ENCODE data around the gene EPAS1. TPM values are rescaled to one million over a fixed set of nuclear protein-coding genes. Genes with fewer than 3 reads are reported as not detected.

The EPAS1 gene
- total RNA-seq, 1 experiment from 2014 or later: 8.5 TPM

DNA sequence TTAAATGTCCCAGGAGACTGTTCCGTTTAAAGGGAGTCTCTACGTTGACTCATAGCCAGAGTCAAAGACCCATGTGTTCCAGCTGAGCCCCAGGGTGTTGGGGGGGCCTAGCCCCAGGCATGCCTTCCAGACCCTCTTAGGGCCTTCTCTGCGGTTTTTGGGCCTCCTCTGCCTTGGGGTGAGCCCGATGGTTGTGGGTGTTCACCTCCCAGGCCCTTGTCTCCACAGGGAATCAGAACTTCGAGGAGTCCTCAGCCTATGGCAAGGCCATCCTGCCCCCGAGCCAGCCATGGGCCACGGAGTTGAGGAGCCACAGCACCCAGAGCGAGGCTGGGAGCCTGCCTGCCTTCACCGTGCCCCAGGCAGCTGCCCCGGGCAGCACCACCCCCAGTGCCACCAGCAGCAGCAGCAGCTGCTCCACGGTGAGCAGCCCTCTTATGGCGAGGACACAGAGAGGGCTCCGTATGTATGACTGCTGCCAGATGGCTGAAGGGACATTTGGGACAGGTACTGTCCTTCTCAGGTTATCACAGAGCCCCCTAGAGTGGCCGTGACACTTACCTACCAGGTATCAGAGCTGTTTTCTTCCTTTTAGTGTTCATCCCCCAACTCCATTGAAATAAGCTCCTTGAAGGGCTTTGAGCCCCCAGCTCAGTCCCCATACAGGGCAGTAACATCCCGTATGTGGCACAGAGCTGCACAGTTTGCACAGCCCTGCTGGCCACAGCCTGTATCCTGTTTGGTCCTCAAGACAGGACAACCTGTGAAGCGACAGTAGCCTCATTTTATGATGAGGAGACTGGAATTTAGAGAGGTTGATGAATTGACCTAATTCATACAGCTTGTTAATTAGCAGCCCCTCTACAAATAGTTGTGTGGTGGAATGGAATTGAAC is 80.7 kb downstream of the EPAS1 start:
- DNase-seq (ENCODE audit: low spot score): no peak
- no peak overlapping the region for H3K27ac Mint-ChIP-seq
- TF ChIP-seq MXD4 (CRISPR knock-in tag; IDR thresholded peaks at IDR 0.05; ENCODE audit: borderline replicate concordance) (no peak), ESRRA (CRISPR knock-in tag; IDR thresholded peaks at IDR 0.05; ENCODE audit: borderline replicate concordance) (no peak), HMGA2 (CRISPR knock-in tag; IDR thresholded peaks at IDR 0.05) (no peak), TEAD1 (CRISPR knock-in tag; IDR thresholded peaks at IDR 0.05) (no peak), CBFB (CRISPR knock-in tag; IDR thresholded peaks at IDR 0.05; ENCODE audit: low read depth) (no peak), PRRX2 (CRISPR knock-in tag; IDR thresholded peaks at IDR 0.05) (no peak)

DNA sequence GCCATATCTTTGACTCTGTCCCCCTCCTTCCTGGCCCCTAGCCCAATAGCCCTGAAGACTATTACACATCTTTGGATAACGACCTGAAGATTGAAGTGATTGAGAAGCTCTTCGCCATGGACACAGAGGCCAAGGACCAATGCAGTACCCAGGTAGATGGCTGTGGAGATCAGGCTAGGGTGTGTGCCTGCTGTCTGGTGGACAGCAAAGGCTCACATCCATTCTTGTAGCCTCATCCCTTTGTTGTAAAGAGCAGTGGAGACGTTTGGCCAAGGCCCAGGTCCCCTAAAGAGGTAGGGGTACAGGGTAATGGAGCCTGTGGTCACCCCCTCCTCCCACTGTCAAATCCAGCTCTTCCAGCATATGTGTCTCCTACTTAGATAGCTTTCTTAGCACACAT is 81.4 kb downstream of the EPAS1 start:
- DNase-seq (ENCODE audit: low spot score): no peak
- Mint-ChIP-seq H3K36me3 (no peaks in the 10 kb centered on the region), H3K4me1 (no peaks in the 10 kb centered on the region), H3K4me3 (no peak overlapping the region), H3K27ac (no peak overlapping the region), H3K9me3 (no peaks in the 10 kb centered on the region), H3K27me3 (ENCODE audit: low read depth) (no peaks in the 10 kb centered on the region)
- no peak for ATAC-seq
- POLR2A ChIA-PET: no interaction called here
- CTCF ChIA-PET: no interaction called here
- TF ChIP-seq, protein P1, sequence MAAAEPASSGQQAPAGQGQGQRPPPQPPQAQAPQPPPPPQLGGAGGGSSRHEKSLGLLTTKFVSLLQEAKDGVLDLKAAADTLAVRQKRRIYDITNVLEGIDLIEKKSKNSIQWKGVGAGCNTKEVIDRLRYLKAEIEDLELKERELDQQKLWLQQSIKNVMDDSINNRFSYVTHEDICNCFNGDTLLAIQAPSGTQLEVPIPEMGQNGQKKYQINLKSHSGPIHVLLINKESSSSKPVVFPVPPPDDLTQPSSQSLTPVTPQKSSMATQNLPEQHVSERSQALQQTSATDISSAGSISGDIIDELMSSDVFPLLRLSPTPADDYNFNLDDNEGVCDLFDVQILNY (CRISPR knock-in tag; IDR thresholded peaks at IDR 0.05): no peak
- TF ChIP-seq TP53 (CRISPR knock-in tag; IDR thresholded peaks at IDR 0.05): no peak

More for the DNA sequence above, 80.7 kb downstream of the EPAS1 start:
- Mint-ChIP-seq H3K4me3 (no peak overlapping the region), H3K36me3 (peaks cover 3% of the 10 kb centered on the region; the same call in 1 of the 2 replicates), H3K9me3 (peaks cover 6% of the 10 kb centered on the region), H3K4me1 (no peaks in the 10 kb centered on the region), H3K27me3 (ENCODE audit: low read depth) (no peaks in the 10 kb centered on the region; the same call in 1 of the 2 replicates)
- CTCF ChIA-PET: no interaction called here
- ATAC-seq: no peak
- POLR2A ChIA-PET: interaction anchor here (0.5 kb wide), 1 partner anchor 19 kb away, joined by 3 read pairs; no protein-coding TSS in a partner anchor

DNA sequence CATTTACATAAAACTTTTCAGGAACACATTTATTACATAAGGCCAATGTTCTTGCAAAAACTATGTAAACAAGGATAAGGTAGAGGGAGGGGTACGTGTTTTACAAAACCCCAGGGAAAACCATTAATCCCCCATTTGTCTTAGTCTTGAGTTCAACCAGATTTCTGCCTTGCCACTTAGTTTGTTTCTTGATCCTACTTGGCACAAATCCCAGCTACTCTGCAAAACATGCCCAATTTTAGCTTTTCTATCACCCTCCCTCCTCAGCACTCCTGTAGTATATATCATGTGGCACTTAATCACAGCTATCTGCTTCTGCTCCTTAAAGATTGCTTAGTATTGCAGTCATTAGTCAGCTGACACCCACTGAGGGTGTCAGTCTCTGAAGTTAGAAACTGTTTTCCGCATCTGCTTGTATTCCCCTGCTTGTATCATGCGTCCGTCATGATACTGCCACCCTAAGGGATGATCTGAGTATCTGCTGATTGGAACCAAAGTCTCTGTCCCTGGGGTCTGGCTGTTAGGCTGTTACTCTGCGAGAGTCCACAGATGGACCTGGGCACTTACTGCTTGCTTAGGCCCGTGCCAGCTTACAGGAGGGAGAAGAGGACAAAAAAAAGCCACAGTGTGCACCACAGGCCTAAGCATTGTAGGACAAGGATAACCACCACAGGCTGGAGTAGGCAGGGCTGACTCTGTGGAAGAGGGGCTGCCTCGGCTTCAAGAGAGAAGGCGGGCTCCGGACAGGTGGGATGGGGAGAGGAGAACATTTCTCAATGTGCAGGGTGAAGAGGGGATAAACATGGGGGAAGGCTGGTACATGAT is 82.2 kb downstream of the EPAS1 start:
- Mint-ChIP-seq H3K9me3 (no peaks in the 10 kb centered on the region), H3K36me3 (no peaks in the 10 kb centered on the region), H3K4me1 (no peaks in the 10 kb centered on the region), H3K27ac (no peak overlapping the region), H3K4me3 (no peak overlapping the region), H3K27me3 (ENCODE audit: low read depth) (no peaks in the 10 kb centered on the region)
- DNase-seq (ENCODE audit: low spot score) (no peak), ATAC-seq (no peak)
- ChIA-PET POLR2A (no interaction called here), CTCF (no interaction called here)
- TF ChIP-seq, protein P2, sequence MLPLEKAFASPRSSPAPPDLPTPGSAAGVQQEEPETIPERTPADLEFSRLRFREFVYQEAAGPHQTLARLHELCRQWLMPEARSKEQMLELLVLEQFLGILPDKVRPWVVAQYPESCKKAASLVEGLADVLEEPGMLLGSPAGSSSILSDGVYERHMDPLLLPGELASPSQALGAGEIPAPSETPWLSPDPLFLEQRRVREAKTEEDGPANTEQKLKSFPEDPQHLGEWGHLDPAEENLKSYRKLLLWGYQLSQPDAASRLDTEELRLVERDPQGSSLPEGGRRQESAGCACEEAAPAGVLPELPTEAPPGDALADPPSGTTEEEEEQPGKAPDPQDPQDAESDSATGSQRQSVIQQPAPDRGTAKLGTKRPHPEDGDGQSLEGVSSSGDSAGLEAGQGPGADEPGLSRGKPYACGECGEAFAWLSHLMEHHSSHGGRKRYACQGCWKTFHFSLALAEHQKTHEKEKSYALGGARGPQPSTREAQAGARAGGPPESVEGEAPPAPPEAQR (CRISPR knock-in tag; IDR thresholded peaks at IDR 0.05): no peak
- TF ChIP-seq NFE2L1 (CRISPR knock-in tag; IDR thresholded peaks at IDR 0.05) (no peak), FOXP1 (CRISPR knock-in tag; IDR thresholded peaks at IDR 0.05; ENCODE audit: borderline replicate concordance) (no peak), IRF2 (CRISPR knock-in tag; IDR thresholded peaks at IDR 0.05; ENCODE audit: borderline replicate concordance, low read depth) (no peak), ZNF423 (CRISPR knock-in tag; IDR thresholded peaks at IDR 0.05) (no peak), ZNF219 (CRISPR knock-in tag; IDR thresholded peaks at IDR 0.05; ENCODE audit: borderline replicate concordance) (no peak), GRHL2 (CRISPR knock-in tag; IDR thresholded peaks at IDR 0.05; ENCODE audit: insufficient replicate concordance, severe bottlenecking) (no peak), KAT7 (CRISPR knock-in tag; IDR thresholded peaks at IDR 0.05; ENCODE audit: borderline replicate concordance) (no peak), NFATC4 (CRISPR knock-in tag; IDR thresholded peaks at IDR 0.05) (no peak), FOXK1 (CRISPR knock-in tag; IDR thresholded peaks at IDR 0.05) (no peak)
- TF ChIP-seq, protein P3, sequence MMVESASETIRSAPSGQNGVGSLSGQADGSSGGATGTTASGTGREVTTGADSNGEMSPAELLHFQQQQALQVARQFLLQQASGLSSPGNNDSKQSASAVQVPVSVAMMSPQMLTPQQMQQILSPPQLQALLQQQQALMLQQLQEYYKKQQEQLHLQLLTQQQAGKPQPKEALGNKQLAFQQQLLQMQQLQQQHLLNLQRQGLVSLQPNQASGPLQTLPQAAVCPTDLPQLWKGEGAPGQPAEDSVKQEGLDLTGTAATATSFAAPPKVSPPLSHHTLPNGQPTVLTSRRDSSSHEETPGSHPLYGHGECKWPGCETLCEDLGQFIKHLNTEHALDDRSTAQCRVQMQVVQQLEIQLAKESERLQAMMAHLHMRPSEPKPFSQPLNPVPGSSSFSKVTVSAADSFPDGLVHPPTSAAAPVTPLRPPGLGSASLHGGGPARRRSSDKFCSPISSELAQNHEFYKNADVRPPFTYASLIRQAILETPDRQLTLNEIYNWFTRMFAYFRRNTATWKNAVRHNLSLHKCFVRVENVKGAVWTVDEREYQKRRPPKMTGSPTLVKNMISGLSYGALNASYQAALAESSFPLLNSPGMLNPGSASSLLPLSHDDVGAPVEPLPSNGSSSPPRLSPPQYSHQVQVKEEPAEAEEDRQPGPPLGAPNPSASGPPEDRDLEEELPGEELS (CRISPR knock-in tag; IDR thresholded peaks at IDR 0.05): no peak
- TF ChIP-seq, protein P4, sequence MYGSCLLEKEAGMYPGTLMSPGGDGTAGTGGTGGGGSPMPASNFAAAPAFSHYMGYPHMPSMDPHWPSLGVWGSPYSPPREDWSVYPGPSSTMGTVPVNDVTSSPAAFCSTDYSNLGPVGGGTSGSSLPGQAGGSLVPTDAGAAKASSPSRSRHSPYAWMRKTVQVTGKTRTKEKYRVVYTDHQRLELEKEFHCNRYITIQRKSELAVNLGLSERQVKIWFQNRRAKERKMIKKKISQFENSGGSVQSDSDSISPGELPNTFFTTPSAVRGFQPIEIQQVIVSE (CRISPR knock-in tag; IDR thresholded peaks at IDR 0.05; ENCODE audit: borderline replicate concordance): no peak
- TF ChIP-seq, protein P5, sequence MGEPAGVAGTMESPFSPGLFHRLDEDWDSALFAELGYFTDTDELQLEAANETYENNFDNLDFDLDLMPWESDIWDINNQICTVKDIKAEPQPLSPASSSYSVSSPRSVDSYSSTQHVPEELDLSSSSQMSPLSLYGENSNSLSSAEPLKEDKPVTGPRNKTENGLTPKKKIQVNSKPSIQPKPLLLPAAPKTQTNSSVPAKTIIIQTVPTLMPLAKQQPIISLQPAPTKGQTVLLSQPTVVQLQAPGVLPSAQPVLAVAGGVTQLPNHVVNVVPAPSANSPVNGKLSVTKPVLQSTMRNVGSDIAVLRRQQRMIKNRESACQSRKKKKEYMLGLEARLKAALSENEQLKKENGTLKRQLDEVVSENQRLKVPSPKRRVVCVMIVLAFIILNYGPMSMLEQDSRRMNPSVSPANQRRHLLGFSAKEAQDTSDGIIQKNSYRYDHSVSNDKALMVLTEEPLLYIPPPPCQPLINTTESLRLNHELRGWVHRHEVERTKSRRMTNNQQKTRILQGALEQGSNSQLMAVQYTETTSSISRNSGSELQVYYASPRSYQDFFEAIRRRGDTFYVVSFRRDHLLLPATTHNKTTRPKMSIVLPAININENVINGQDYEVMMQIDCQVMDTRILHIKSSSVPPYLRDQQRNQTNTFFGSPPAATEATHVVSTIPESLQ (CRISPR knock-in tag; IDR thresholded peaks at IDR 0.05): no peak
- TF ChIP-seq, protein P6, sequence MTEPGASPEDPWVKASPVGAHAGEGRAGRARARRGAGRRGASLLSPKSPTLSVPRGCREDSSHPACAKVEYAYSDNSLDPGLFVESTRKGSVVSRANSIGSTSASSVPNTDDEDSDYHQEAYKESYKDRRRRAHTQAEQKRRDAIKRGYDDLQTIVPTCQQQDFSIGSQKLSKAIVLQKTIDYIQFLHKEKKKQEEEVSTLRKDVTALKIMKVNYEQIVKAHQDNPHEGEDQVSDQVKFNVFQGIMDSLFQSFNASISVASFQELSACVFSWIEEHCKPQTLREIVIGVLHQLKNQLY (CRISPR knock-in tag; IDR thresholded peaks at IDR 0.05): no peak

Data from WTC11 (cell line).